ENCODE data around the gene TSPAN31. TPM values are rescaled to one million over a fixed set of nuclear protein-coding genes. Genes with fewer than 3 reads are reported as not detected.
A peak's percentile ranks its signal among the peaks of the same experiment; 100 is the strongest.

Gene TSPAN31
- polyA plus RNA-seq, 2 of the 4 experiments (the other 2 are of a cell fraction): 20.6 to 51.9 TPM

DNA sequence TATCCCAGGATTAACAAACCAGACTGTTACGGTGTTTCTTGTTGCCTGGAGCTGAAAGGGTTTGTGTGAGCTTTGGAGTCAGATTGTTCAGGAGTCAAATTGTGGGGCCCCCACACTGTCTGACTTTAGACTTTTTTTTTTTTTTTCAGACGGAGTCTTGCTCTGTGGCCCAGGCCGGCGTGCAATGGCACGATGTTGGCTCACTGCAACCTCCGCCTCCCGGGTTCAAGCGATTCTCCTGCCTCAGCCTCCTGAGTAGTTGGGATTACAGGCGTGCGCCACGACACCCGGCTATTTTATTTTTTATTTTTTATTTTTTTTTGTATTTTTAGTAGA, 38.6 kb downstream of the TSPAN31 start:
- ChIA-PET POLR2A (interaction anchor here (0.7 to 1.3 kb wide), 6 partner anchors 10 to 114 kb away, joined by 3 to 9 read pairs (median 4); partner anchors contain the start of genes EEF1AKMT3 and METTL1), CTCF (interaction anchor here (0.7 to 8.1 kb wide), 19 partner anchors 9 to 148 kb away, joined by 3 to 60 read pairs (median 6); partner anchors contain the start of genes CYP27B1, EEF1AKMT3 and METTL1)
- Histone ChIP-seq H3K9me3 (no peaks in the 10 kb centered on the region), H3K4me2 (peak overlapping the region; percentile 74), H3K4me3 (peak overlapping the region; percentile 83), H3K4me1 (peaks cover 8% of the 10 kb centered on the region), H3K27ac (peak overlapping the region; percentile 75 to 89; a peak in 5 of 6 replicates)
- ATAC-seq: no peak
- WGBS (ENCODE audit: missing lambda C conversion rate): 67% methylated on average over 12 of the region's 12 CpGs
- no peak for DNase-seq (ENCODE audit: low read depth in 1 of 2, low spot score in 1 of 2)
- no peak for FAIRE-seq
- TF ChIP-seq RAD21 (conservative IDR thresholded peaks at IDR 0.05 in 1 of 2, IDR thresholded peaks at IDR 0.05 in 1 of 2) (no peak), SMC3 (IDR thresholded peaks at IDR 0.05) (no peak), CHD4 (IDR thresholded peaks at IDR 0.05; ENCODE audit: borderline replicate concordance) (no peak), NFE2L2 (conservative IDR thresholded peaks at IDR 0.05; ENCODE audit: low read length) (no peak), HOXB5 (CRISPR knock-in tag; IDR thresholded peaks at IDR 0.05) (no peak), EP300 (IDR thresholded peaks at IDR 0.05) (no peak), HOXA7 (CRISPR knock-in tag; IDR thresholded peaks at IDR 0.05) (no peak)
- TF ChIP-seq, protein P1, sequence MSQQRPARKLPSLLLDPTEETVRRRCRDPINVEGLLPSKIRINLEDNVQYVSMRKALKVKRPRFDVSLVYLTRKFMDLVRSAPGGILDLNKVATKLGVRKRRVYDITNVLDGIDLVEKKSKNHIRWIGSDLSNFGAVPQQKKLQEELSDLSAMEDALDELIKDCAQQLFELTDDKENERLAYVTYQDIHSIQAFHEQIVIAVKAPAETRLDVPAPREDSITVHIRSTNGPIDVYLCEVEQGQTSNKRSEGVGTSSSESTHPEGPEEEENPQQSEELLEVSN (IDR thresholded peaks at IDR 0.05; ENCODE audit: borderline replicate concordance, low read depth): no peak
- TF ChIP-seq, protein P2, sequence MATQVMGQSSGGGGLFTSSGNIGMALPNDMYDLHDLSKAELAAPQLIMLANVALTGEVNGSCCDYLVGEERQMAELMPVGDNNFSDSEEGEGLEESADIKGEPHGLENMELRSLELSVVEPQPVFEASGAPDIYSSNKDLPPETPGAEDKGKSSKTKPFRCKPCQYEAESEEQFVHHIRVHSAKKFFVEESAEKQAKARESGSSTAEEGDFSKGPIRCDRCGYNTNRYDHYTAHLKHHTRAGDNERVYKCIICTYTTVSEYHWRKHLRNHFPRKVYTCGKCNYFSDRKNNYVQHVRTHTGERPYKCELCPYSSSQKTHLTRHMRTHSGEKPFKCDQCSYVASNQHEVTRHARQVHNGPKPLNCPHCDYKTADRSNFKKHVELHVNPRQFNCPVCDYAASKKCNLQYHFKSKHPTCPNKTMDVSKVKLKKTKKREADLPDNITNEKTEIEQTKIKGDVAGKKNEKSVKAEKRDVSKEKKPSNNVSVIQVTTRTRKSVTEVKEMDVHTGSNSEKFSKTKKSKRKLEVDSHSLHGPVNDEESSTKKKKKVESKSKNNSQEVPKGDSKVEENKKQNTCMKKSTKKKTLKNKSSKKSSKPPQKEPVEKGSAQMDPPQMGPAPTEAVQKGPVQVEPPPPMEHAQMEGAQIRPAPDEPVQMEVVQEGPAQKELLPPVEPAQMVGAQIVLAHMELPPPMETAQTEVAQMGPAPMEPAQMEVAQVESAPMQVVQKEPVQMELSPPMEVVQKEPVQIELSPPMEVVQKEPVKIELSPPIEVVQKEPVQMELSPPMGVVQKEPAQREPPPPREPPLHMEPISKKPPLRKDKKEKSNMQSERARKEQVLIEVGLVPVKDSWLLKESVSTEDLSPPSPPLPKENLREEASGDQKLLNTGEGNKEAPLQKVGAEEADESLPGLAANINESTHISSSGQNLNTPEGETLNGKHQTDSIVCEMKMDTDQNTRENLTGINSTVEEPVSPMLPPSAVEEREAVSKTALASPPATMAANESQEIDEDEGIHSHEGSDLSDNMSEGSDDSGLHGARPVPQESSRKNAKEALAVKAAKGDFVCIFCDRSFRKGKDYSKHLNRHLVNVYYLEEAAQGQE (IDR thresholded peaks at IDR 0.05): no peak

DNA sequence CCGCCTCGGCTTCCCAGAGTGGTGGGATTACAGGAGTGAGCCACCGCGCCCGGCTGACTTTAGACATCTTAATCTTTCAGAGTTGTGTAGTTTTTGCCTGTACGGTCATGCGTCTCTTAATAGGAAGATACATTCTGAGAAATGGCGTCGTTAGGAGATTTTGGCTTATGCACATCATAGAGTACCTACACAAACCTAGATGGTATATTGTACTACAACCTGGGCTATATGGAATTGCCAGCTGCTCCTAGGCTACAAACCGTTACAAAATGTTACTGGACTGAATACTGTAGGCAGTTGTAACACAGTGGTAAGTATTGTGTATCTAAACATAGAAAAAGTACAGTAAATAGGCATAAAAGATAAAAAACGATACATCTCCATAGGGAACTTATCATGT, 39.0 kb downstream of the TSPAN31 start:
- WGBS (ENCODE audit: missing lambda C conversion rate): 84% methylated on average over 11 of the region's 11 CpGs
- CTCF ChIA-PET: interaction anchor here (0.9 to 8.1 kb wide), 7 partner anchors 9 to 119 kb away, joined by 3 to 60 read pairs (median 16); no protein-coding TSS in a partner anchor
- no peak for ATAC-seq

More for the DNA sequence above, 39.0 kb downstream of the TSPAN31 start:
- Histone ChIP-seq H3K4me1 (peaks cover 8% of the 10 kb centered on the region), H3K9me3 (no peaks in the 10 kb centered on the region), H3K27ac (no peak overlapping the region), H3K4me3 (peak overlapping the region; percentile 83), H3K4me2 (peak overlapping the region; percentile 74)
- FAIRE-seq (no peak), DNase-seq (ENCODE audit: low read depth in 1 of 2, low spot score in 1 of 2) (no peak)
- POLR2A ChIA-PET: interaction anchor here (0.8 kb wide), 1 partner anchor 81 kb away, joined by 3 read pairs; no protein-coding TSS in a partner anchor
- no peak for TF ChIP-seq JUNB (IDR thresholded peaks at IDR 0.05)
- TF ChIP-seq BHLHE40 (IDR thresholded peaks at IDR 0.05; ENCODE audit: low read depth, low read length): no peak
- no peak for TF ChIP-seq CHD4 (IDR thresholded peaks at IDR 0.05; ENCODE audit: borderline replicate concordance)
- TF ChIP-seq, protein P3, sequence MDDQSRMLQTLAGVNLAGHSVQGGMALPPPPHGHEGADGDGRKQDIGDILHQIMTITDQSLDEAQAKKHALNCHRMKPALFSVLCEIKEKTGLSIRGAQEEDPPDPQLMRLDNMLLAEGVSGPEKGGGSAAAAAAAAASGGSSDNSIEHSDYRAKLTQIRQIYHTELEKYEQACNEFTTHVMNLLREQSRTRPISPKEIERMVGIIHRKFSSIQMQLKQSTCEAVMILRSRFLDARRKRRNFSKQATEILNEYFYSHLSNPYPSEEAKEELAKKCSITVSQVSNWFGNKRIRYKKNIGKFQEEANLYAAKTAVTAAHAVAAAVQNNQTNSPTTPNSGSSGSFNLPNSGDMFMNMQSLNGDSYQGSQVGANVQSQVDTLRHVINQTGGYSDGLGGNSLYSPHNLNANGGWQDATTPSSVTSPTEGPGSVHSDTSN (IDR thresholded peaks at IDR 0.05): no peak
- no peak for TF ChIP-seq GATA3 (IDR thresholded peaks at IDR 0.05; ENCODE audit: borderline replicate concordance)
- TF ChIP-seq ZSCAN20 (CRISPR knock-in tag; IDR thresholded peaks at IDR 0.05): no peak
- TF ChIP-seq, protein P4, sequence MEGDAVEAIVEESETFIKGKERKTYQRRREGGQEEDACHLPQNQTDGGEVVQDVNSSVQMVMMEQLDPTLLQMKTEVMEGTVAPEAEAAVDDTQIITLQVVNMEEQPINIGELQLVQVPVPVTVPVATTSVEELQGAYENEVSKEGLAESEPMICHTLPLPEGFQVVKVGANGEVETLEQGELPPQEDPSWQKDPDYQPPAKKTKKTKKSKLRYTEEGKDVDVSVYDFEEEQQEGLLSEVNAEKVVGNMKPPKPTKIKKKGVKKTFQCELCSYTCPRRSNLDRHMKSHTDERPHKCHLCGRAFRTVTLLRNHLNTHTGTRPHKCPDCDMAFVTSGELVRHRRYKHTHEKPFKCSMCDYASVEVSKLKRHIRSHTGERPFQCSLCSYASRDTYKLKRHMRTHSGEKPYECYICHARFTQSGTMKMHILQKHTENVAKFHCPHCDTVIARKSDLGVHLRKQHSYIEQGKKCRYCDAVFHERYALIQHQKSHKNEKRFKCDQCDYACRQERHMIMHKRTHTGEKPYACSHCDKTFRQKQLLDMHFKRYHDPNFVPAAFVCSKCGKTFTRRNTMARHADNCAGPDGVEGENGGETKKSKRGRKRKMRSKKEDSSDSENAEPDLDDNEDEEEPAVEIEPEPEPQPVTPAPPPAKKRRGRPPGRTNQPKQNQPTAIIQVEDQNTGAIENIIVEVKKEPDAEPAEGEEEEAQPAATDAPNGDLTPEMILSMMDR (IDR thresholded peaks at IDR 0.05): no peak
- TF ChIP-seq, protein P5, sequence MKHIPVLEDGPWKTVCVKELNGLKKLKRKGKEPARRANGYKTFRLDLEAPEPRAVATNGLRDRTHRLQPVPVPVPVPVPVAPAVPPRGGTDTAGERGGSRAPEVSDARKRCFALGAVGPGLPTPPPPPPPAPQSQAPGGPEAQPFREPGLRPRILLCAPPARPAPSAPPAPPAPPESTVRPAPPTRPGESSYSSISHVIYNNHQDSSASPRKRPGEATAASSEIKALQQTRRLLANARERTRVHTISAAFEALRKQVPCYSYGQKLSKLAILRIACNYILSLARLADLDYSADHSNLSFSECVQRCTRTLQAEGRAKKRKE (CRISPR knock-in tag; IDR thresholded peaks at IDR 0.05; ENCODE audit: low read depth): no peak
- no peak for TF ChIP-seq FOSL2 (IDR thresholded peaks at IDR 0.05)
- no peak for TF ChIP-seq FOSL2 (CRISPR knock-in tag; IDR thresholded peaks at IDR 0.05)
- TF ChIP-seq KDM1A (IDR thresholded peaks at IDR 0.05; ENCODE audit: low read depth): no peak
- TF ChIP-seq HDAC2 (IDR thresholded peaks at IDR 0.05): no peak
- TF ChIP-seq TFCP2L1 (CRISPR knock-in tag; IDR thresholded peaks at IDR 0.05): no peak
- no peak for TF ChIP-seq SREBF2 (IDR thresholded peaks at IDR 0.05)

Measured in A549 (cell line).